H1 (cell line): ENCODE results near the gene HSPA12A. TPM values are rescaled to one million over a fixed set of nuclear protein-coding genes. Genes with fewer than 3 reads are reported as not detected.

Experiments
- CTCF ChIA-PET: fragments of 300-600 bp; sonication (Branson Sonifier 250); formaldehyde crosslinking; loops from one replicate; lab custom pipeline; 2021; ENCODE audit not compliant: partially characterized antibody; lab: Charles Lee
- POLR2A ChIA-PET: fragments of 300-600 bp; sonication (Branson Sonifier 250); formaldehyde crosslinking; loops from one replicate; lab custom pipeline; 2021; ENCODE audit warnings: inconsistent platforms; ENCODE audit not compliant: partially characterized antibody; lab: Charles Lee
- DNase-seq, 2 experiments: peaks; one replicate each; pipeline versions ENCODE4 v3.0.0 to v3.0.0-alpha.2; 2010 to 2022; ENCODE audit warnings: low spot score in 2 of 2, low read depth in 1 of 2, mixed read lengths in 1 of 2
- FAIRE-seq: peaks from 2 replicates; lab custom pipeline; 2011; peaks lifted over from hg19 to GRCh38; lab: Jason Lieb, UNC
- H2AFZ ChIP-seq: 2 replicates; pipeline ENCODE4 v1.8.1; 2012; ENCODE audit warnings: low read length, inconsistent platforms
- H2AK5ac ChIP-seq: 2 replicates; pipeline ENCODE4 v1.6.1; 2013; ENCODE audit warnings: low read depth, low read length
- H2BK120ac ChIP-seq: replicated peaks from 2 replicates; pipeline ENCODE3; 2013; ENCODE audit warnings: low read depth, low read length, inconsistent platforms
- H2BK12ac ChIP-seq: 2 replicates; pipeline ENCODE4 v1.6.1; 2013; ENCODE audit warnings: low read depth, low read length
- H2BK15ac ChIP-seq: 2 replicates; pipeline ENCODE4 v1.6.1; 2013; ENCODE audit warnings: low read length
- H2BK20ac ChIP-seq: 2 replicates; pipeline ENCODE4 v1.6.1; 2013; ENCODE audit warnings: low read length
- H2BK5ac ChIP-seq: 2 replicates; pipeline ENCODE4 v1.6.1; 2013; ENCODE audit warnings: low read depth, low read length
- H3K14ac ChIP-seq: 2 replicates; pipeline ENCODE4 v1.6.1; 2013; ENCODE audit warnings: inconsistent platforms; ENCODE audit not compliant: insufficient read length
- H3K18ac ChIP-seq: 2 replicates; pipeline ENCODE4 v1.6.1; 2013; ENCODE audit warnings: low read length; ENCODE audit errors: extremely low read depth
- H3K23ac ChIP-seq: 2 replicates; pipeline ENCODE4 v1.6.1; 2013; ENCODE audit warnings: inconsistent platforms; ENCODE audit not compliant: insufficient read length
- H3K23me2 ChIP-seq: 2 replicates; pipeline ENCODE4 v1.6.1; 2013; ENCODE audit warnings: low read depth, low read length
- H3K27ac ChIP-seq: 2 replicates; pipeline ENCODE4 v1.6.1; 2011; ENCODE audit warnings: low read depth, low read length, inconsistent platforms
- H3K27me3 ChIP-seq, 4 experiments: replicated peaks in 1 of 4; 1 replicate in 1 of 4; 2 replicates in 3 of 4; pipeline versions ENCODE4 v1.6.1 to v1.8.1; 2011 to 2013; ENCODE audit warnings: low read length in 3 of 4, mild to moderate bottlenecking in 3 of 4, inconsistent platforms in 2 of 4, mixed read lengths in 2 of 4, moderate library complexity in 1 of 4; ENCODE audit not compliant: control insufficient read depth in 3 of 4, insufficient read depth in 3 of 4; ENCODE audit errors: extremely low read depth in 1 of 4
- H3K36me3 ChIP-seq, 4 experiments: 2 replicates each; pipeline versions ENCODE4 v1.6.1 to v1.8.1; 2011 to 2013; ENCODE audit warnings: mild to moderate bottlenecking in 4 of 4, low read length in 3 of 4, moderate library complexity in 2 of 4, control low read depth in 1 of 4, inconsistent platforms in 1 of 4; ENCODE audit not compliant: insufficient read depth in 4 of 4, control insufficient read depth in 2 of 4
- H3K4ac ChIP-seq: replicated peaks from 2 replicates; pipeline ENCODE3; 2013; ENCODE audit warnings: low read length, low read depth, mixed read lengths, inconsistent platforms; ENCODE audit not compliant: insufficient read length
- H3K4me1 ChIP-seq, 4 experiments: replicated peaks in 1 of 4; 1 replicate in 1 of 4; 2 replicates in 3 of 4; pipeline versions ENCODE4 v1.6.1 to v1.8.1; 2011 to 2013; ENCODE audit warnings: low read length in 3 of 4, inconsistent platforms in 2 of 4, mixed read lengths in 1 of 4; ENCODE audit not compliant: insufficient read depth in 4 of 4, control insufficient read depth in 3 of 4
- H3K4me2 ChIP-seq, 2 experiments: 2 replicates each; pipeline versions ENCODE4 v1.6.1 to v1.8.1; 2011 to 2013; ENCODE audit warnings: low read depth in 2 of 2, low read length in 2 of 2, control low read depth in 1 of 2, inconsistent platforms in 1 of 2, mild to moderate bottlenecking in 1 of 2; ENCODE audit not compliant: insufficient read depth in 1 of 2
- H3K4me3 ChIP-seq, 4 experiments: fragments of 200-600, 300-600 bp in 1 of 4; sonication (generic), shearing (Covaris generic), sonication (Bioruptor Twin) in 1 of 4; 2 replicates each; pipeline versions ENCODE4 v1.5.1 to v1.8.1; 2011 to 2016; ENCODE audit warnings: low read length in 4 of 4, low read depth in 3 of 4, control low read depth in 2 of 4, inconsistent platforms in 2 of 4, mild to moderate bottlenecking in 2 of 4, mixed read lengths in 1 of 4, moderate library complexity in 1 of 4; ENCODE audit not compliant: insufficient read depth in 2 of 4; ENCODE audit errors: extremely low read depth in 1 of 4
- H3K56ac ChIP-seq: replicated peaks from 2 replicates; pipeline ENCODE3; 2013; ENCODE audit warnings: low read depth, mild to moderate bottlenecking, mixed read lengths, low read length, inconsistent platforms; ENCODE audit not compliant: insufficient read length
- H3K79me1 ChIP-seq: 2 replicates; pipeline ENCODE4 v1.6.1; 2013; ENCODE audit warnings: low read depth, low read length, control low read depth
- H3K79me2 ChIP-seq, 2 experiments: 2 replicates each; pipeline versions ENCODE4 v1.6.1 to v1.8.1; 2012 to 2013; ENCODE audit warnings: low read length in 2 of 2, mild to moderate bottlenecking in 2 of 2, inconsistent platforms in 1 of 2; ENCODE audit not compliant: insufficient read depth in 2 of 2, control insufficient read depth in 1 of 2
- H3K9ac ChIP-seq, 4 experiments: replicated peaks in 1 of 4; 1 replicate in 1 of 4; 2 replicates in 3 of 4; pipeline versions ENCODE4 v1.6.1 to v1.8.1; 2011 to 2013; ENCODE audit warnings: low read depth in 3 of 4, low read length in 3 of 4, control low read depth in 2 of 4, mild to moderate bottlenecking in 2 of 4, moderate library complexity in 2 of 4, inconsistent platforms in 1 of 4; ENCODE audit errors: extremely low read depth in 1 of 4
- H3K9me3 ChIP-seq, 2 experiments: 2 replicates each; pipeline versions ENCODE4 v1.6.1 to v1.8.1; 2012 to 2013; ENCODE audit warnings: mild to moderate bottlenecking in 2 of 2, moderate library complexity in 2 of 2, control low read depth in 1 of 2, inconsistent platforms in 1 of 2, low read depth in 1 of 2, low read length in 1 of 2, mixed read lengths in 1 of 2; ENCODE audit not compliant: insufficient read depth in 2 of 2
- H4K20me1 ChIP-seq, 2 experiments: replicated peaks in 1 of 2; 2 replicates each; pipeline versions ENCODE3 to v1.8.1; 2011 to 2013; ENCODE audit warnings: inconsistent platforms in 2 of 2, low read length in 2 of 2, mild to moderate bottlenecking in 1 of 2; ENCODE audit not compliant: insufficient read depth in 2 of 2, control insufficient read depth in 1 of 2
- H4K5ac ChIP-seq: 2 replicates; pipeline ENCODE4 v1.6.1; 2013; ENCODE audit warnings: low read length, low read depth, mixed read lengths, inconsistent platforms; ENCODE audit not compliant: insufficient read length
- H4K8ac ChIP-seq: 2 replicates; pipeline ENCODE4 v1.8.0; 2013; ENCODE audit warnings: mild to moderate bottlenecking, moderate library complexity, low read length, inconsistent platforms; ENCODE audit not compliant: insufficient read depth; ENCODE audit errors: extremely low read depth
- H4K91ac ChIP-seq: replicated peaks from 2 replicates; pipeline ENCODE3; 2013; ENCODE audit warnings: low read length, mixed read lengths, inconsistent platforms; ENCODE audit not compliant: insufficient read length
- ATF2 ChIP-seq: IDR thresholded peaks from 2 replicates; pipeline ENCODE4 v1.6.1; 2012; ENCODE audit warnings: low read length, inconsistent platforms
- BACH1 ChIP-seq: IDR thresholded peaks from 2 replicates; pipeline ENCODE4 v1.6.1; 2012; ENCODE audit warnings: low read length, improper control_type of control experiment
- BCL11A ChIP-seq, 2 experiments: IDR thresholded peaks; one replicate each; pipeline ENCODE4 v1.6.1; 2011; ENCODE audit warnings: low read depth in 2 of 2, low read length in 2 of 2, mild to moderate bottlenecking in 2 of 2
- CEBPB ChIP-seq: IDR thresholded peaks from 2 replicates; pipeline ENCODE4 v1.6.1; 2012; ENCODE audit warnings: low read depth, low read length
- CREB1 ChIP-seq: IDR thresholded peaks from 2 replicates; pipeline ENCODE4 v1.6.1; 2012; ENCODE audit warnings: inconsistent platforms
- CTBP2 ChIP-seq: IDR thresholded peaks from 2 replicates; pipeline ENCODE4 v1.7.0; 2011; ENCODE audit warnings: borderline replicate concordance, mild to moderate bottlenecking, moderate library complexity, mixed read lengths, low read length; ENCODE audit not compliant: insufficient read depth, insufficient read length
- E2F6 ChIP-seq: IDR thresholded peaks from 2 replicates; pipeline ENCODE4 v1.6.1; 2012; ENCODE audit warnings: inconsistent platforms
- KDM5A ChIP-seq: fragments of 200-600 bp; IDR thresholded peaks from 2 replicates; pipeline ENCODE4 v1.7.1; 2012; ENCODE audit warnings: mild to moderate bottlenecking, low read length, inconsistent platforms, mixed read lengths
- PHF8 ChIP-seq: fragments of 200-600 bp; sonication (generic); conservative IDR thresholded peaks from 2 replicates; pipeline ENCODE4 v1.7.1; 2012; ENCODE audit warnings: low read depth, mild to moderate bottlenecking, inconsistent platforms, low read length, moderate library complexity
- POLR2AphosphoS5 ChIP-seq: IDR thresholded peaks from 2 replicates; pipeline ENCODE4 v1.6.1; 2011; ENCODE audit warnings: low read depth, low read length
- SP2 ChIP-seq: IDR thresholded peaks from 2 replicates; pipeline ENCODE4 v1.6.1; 2012; ENCODE audit warnings: mild to moderate bottlenecking, low read length, inconsistent platforms
- TCF12 ChIP-seq: IDR thresholded peaks from 2 replicates; pipeline ENCODE4 v1.6.1; 2011; ENCODE audit warnings: low read depth, mild to moderate bottlenecking, low read length
- ZNF274 ChIP-seq: IDR thresholded peaks from 2 replicates; pipeline ENCODE4 v1.7.0; 2012; ENCODE audit warnings: low read length, borderline replicate concordance; ENCODE audit errors: extremely low read depth
- WGBS, 2 experiments: shearing (Covaris generic) in 1 of 2; methylation state at CpG; one replicate each; pipeline versions ENCODE4 v1.1.6 to v1.1.7; 2013 to 2015; ENCODE audit warnings: low lambda C conversion rate in 2 of 2, mixed read lengths in 2 of 2, inconsistent platforms in 1 of 2, low coverage in 1 of 2, missing lambda C conversion rate in 1 of 2; ENCODE audit not compliant: insufficient replicate concordance in 2 of 2, insufficient coverage in 1 of 2, insufficient read length in 1 of 2; ENCODE audit errors: extremely low coverage in 1 of 2, missing lambda C conversion rate in 1 of 2; 5-methylcytosine and 5-hydroxymethylcytosine counted together
- polyA plus RNA-seq, 7 experiments: library from polyadenylated mRNA; depleted of rRNA in 3 of 7; stranded (reverse) in 5 of 7; unstranded in 2 of 7; fragments of >200 nt in 5 of 7; fragments of 200-250 nt in 2 of 7; gene quantifications; 1 replicate in 5 of 7; 2 replicates in 1 of 7; 4 replicates in 1 of 7; pipeline versions ENCODE4 v1.2.1 to v1.2.3, GENCODE V29; 2011 to 2013; ENCODE audit warnings: missing spikeins in 2 of 7, mixed read lengths in 2 of 7
- total RNA-seq: library from RNA; stranded (reverse); fragmentation: NEBNext Ultra II Directional; extraction: Animal tissue kit (Norgen Biotek cat#: 25700); gene quantifications from 2 replicates; pipeline ENCODE4 v1.2.1, GENCODE V29; 2021

The HSPA12A gene
- total and polyA plus RNA-seq, 2 of the 8 experiments (the other 6 are each of a cell fraction or from before 2014, with no cell fraction given): 3.1 to 6.9 TPM

GRCh38 chr10:116676633-116677032 lies 65.7 kb downstream of the HSPA12A start:
- peaks cover 0 to 3% (median 0%) of the 10 kb centered on the region in 4 experiments; a peak in 1 of 7 replicates for H3K4me1 ChIP-seq
- H2BK15ac ChIP-seq: no peak overlapping the region
- no peak overlapping the region for H2BK20ac ChIP-seq
- POLR2A ChIA-PET: no interaction called here
- no peak overlapping the region for H2BK5ac ChIP-seq
- no peak overlapping the region for H3K9ac ChIP-seq
- H3K9me3 ChIP-seq: no peaks in the 10 kb centered on the region
- no peak overlapping the region for H2BK120ac ChIP-seq
- H2AFZ ChIP-seq: no peak overlapping the region
- no peaks in the 10 kb centered on the region for H3K36me3 ChIP-seq
- no peak overlapping the region for H4K8ac ChIP-seq
- no peak overlapping the region for H3K4ac ChIP-seq
- H4K20me1 ChIP-seq: no peaks in the 10 kb centered on the region
- H3K14ac ChIP-seq: no peak overlapping the region
- no peaks in the 10 kb centered on the region for H3K79me1 ChIP-seq
- no peak for DNase-seq
- no peak overlapping the region for H3K56ac ChIP-seq
- H3K4me2 ChIP-seq: no peak overlapping the region
- TF ChIP-seq BCL11A (IDR thresholded peaks at IDR 0.05; ENCODE audit: low read depth in 2 of 2, low read length in 2 of 2) (no peak), CEBPB (no peak), PHF8 (no peak), POLR2AphosphoS5 (no peak), ZNF274 (no peak), SP2 (no peak), KDM5A (no peak), CTBP2 (no peak), TCF12 (no peak), CREB1 (no peak), BACH1 (no peak), E2F6 (no peak), ATF2 (no peak)
- H3K79me2 ChIP-seq: no peaks in the 10 kb centered on the region
- no peak overlapping the region for H3K4me3 ChIP-seq
- H3K27me3 ChIP-seq: no peaks in the 10 kb centered on the region
- no peak overlapping the region for H4K91ac ChIP-seq
- no peak overlapping the region for H3K18ac ChIP-seq
- H2AK5ac ChIP-seq: no peak overlapping the region
- no peak overlapping the region for H3K27ac ChIP-seq
- CTCF ChIA-PET: interaction anchor here (0.6 to 3.3 kb wide), 6 partner anchors 11 to 61 kb away, joined by 3 to 12 read pairs (median 5); no protein-coding TSS in a partner anchor
- WGBS, 2 experiments: 77% methylated on average over 8 of the region's 8 CpGs; no CpG with 5 or more reads in 1 of the 2 experiments
- no peaks in the 10 kb centered on the region for H3K23me2 ChIP-seq
- no peak for FAIRE-seq
- H3K23ac ChIP-seq: no peak overlapping the region
- H2BK12ac ChIP-seq: no peak overlapping the region
- H4K5ac ChIP-seq: no peak overlapping the region
